ENCODE measurements around the gene CHCHD3. TPM values are rescaled to one million over a fixed set of nuclear protein-coding genes. Genes with fewer than 3 reads are reported as not detected.

The CHCHD3 gene
- total RNA-seq, 2 experiments from 2014 or later = 21.6 to 21.7 TPM

DNA sequence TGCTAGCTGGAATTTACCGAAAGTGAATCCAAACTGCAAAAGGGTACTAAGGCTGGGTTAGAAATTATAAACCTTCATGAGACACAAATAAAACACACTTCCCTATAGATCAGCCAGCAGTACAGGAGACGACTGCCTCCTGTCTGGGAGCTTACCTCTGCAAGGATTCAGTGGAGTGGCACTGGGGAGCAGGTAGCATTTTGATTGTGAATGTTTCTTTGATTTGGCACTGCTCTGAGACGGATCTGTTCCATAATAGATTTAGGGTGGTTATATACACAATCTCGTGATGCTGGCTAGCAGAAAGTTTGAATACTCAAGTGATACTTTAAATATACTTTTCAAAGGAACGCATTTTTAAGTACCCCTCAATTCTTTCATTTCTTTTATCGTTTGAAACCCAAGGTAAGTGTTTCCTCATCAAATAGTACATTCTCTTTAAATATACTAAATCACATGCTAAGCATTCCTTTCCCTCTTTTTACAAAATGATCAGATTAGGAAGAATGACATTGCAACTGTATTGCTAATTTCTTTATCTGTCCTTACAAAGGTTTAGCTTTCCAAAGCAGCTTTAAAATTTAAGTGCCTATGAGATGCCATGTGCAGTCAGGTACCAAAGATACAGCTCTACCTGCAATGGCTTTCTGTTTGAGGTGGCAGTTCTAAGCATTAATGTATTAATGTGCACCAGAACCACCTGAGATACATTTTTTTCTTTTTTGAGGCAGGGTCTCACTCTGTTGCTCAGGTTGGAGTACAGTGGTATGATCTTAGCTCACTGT lies 20.6 kb upstream of the CHCHD3 start:
- Histone ChIP-seq H3K9me3 (ENCODE audit: control insufficient read depth in 1 of 2, insufficient read depth in 1 of 2, low read length in 2 of 2) (no peaks in the 10 kb centered on the region), H3K36me3 (ENCODE audit: insufficient read depth, low read length) (no peaks in the 10 kb centered on the region), H3K4me1 (ENCODE audit: insufficient read depth, low read length) (no peaks in the 10 kb centered on the region), H3K27ac (ENCODE audit: low read depth in 1 of 2, low read length in 2 of 2) (no peak overlapping the region), H3K27me3 (ENCODE audit: control insufficient read depth in 1 of 2, insufficient read depth in 2 of 2, low read length in 2 of 2) (peaks cover 0 to 2% of the 10 kb centered on the region in 2 experiments), H3K4me3 (ENCODE audit: low read length) (no peak overlapping the region)
- ChIA-PET POLR2A (no interaction called here), CTCF (no interaction called here)
- Mint-ChIP-seq H3K27ac (no peak overlapping the region), H3K36me3 (ENCODE audit: low read depth) (no peaks in the 10 kb centered on the region), H3K4me3 (no peak overlapping the region), H3K9me3 (no peaks in the 10 kb centered on the region), H3K27me3 (peaks cover 14% of the 10 kb centered on the region), H3K4me1 (ENCODE audit: low read depth) (no peaks in the 10 kb centered on the region)
- ATAC-seq (ENCODE audit: poor library complexity) = no peak
- no peak for TF ChIP-seq CTCF (IDR thresholded peaks at IDR 0.05)
- intact Hi-C loops (cut with DNase I, micrococcal nuclease) = no loop called here
- DNase-seq = no peak

GRCh38 chr7:133099633-133100286 lies 17.9 kb upstream of the CHCHD3 start:
- Mint-ChIP-seq H3K4me3 (no peak overlapping the region), H3K27me3 (peaks cover 10% of the 10 kb centered on the region), H3K9me3 (no peaks in the 10 kb centered on the region), H3K4me1 (ENCODE audit: low read depth) (no peaks in the 10 kb centered on the region), H3K36me3 (ENCODE audit: low read depth) (no peaks in the 10 kb centered on the region), H3K27ac (no peak overlapping the region)
- Histone ChIP-seq H3K4me3 (ENCODE audit: low read length) (no peak overlapping the region), H3K4me1 (ENCODE audit: insufficient read depth, low read length) (no peaks in the 10 kb centered on the region), H3K27ac (ENCODE audit: low read depth in 1 of 2, low read length in 2 of 2) (no peak overlapping the region), H3K9me3 (ENCODE audit: control insufficient read depth in 1 of 2, insufficient read depth in 1 of 2, low read length in 2 of 2) (no peaks in the 10 kb centered on the region), H3K36me3 (ENCODE audit: insufficient read depth, low read length) (no peaks in the 10 kb centered on the region), H3K27me3 (ENCODE audit: control insufficient read depth in 1 of 2, insufficient read depth in 2 of 2, low read length in 2 of 2) (peaks cover 0 to 3% of the 10 kb centered on the region in 2 experiments)
- ChIA-PET CTCF (no interaction called here), POLR2A (no interaction called here)
- no peak for DNase-seq
- no peak for TF ChIP-seq CTCF (IDR thresholded peaks at IDR 0.05)
- ATAC-seq (ENCODE audit: poor library complexity) = no peak
- intact Hi-C loops (cut with DNase I, micrococcal nuclease) = no loop called here

DNA sequence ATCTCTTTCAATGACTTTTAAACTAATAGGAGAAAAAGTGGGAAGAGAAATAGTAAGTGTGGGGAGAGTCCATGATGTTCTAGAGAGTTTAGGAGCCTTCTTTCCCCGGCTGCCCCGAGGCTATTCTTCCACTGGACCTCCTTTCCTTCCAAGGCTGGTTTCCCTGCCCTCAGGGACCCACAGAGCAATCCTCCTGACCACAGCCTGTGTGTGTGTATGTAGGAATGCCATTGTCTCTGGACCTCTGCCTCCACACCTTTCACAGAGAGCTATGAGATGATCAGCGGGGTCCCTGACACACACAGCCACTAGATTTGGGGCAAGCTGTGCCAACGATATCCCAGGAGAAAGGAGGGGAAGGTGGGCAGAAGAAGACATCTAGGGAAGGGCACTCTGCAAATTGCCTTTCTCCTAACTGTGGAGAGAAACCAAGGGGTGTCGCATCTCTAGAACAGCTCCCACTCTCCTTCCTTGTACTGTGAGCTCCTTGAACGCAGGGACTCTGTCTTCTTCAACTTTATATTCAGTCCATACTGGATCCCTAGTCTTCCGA lies 13.3 kb upstream of the CHCHD3 start:
- Mint-ChIP-seq H3K27me3 (peaks cover 3% of the 10 kb centered on the region), H3K4me3 (no peak overlapping the region), H3K9me3 (no peaks in the 10 kb centered on the region), H3K4me1 (ENCODE audit: low read depth) (no peaks in the 10 kb centered on the region), H3K27ac (no peak overlapping the region), H3K36me3 (ENCODE audit: low read depth) (no peaks in the 10 kb centered on the region)
- Histone ChIP-seq H3K4me1 (ENCODE audit: insufficient read depth, low read length) (no peaks in the 10 kb centered on the region), H3K27me3 (ENCODE audit: control insufficient read depth in 1 of 2, insufficient read depth in 2 of 2, low read length in 2 of 2) (peaks cover 0 to 3% of the 10 kb centered on the region in 2 experiments), H3K9me3 (ENCODE audit: control insufficient read depth in 1 of 2, insufficient read depth in 1 of 2, low read length in 2 of 2) (no peaks in the 10 kb centered on the region), H3K36me3 (ENCODE audit: insufficient read depth, low read length) (no peaks in the 10 kb centered on the region), H3K27ac (ENCODE audit: low read depth in 1 of 2, low read length in 2 of 2) (no peak overlapping the region), H3K4me3 (ENCODE audit: low read length) (no peak overlapping the region)
- no peak for TF ChIP-seq CTCF (IDR thresholded peaks at IDR 0.05)
- DNase-seq (no peak), ATAC-seq (ENCODE audit: poor library complexity) (no peak)
- intact Hi-C loops (cut with DNase I, micrococcal nuclease) = no loop called here
- ChIA-PET CTCF (no interaction called here), POLR2A (no interaction called here)
